SK-N-SH (cell line): ENCODE data around the gene KLHL30. TPM values are rescaled to one million over a fixed set of nuclear protein-coding genes. Genes with fewer than 3 reads are reported as not detected.

Source experiments
- CTCF ChIA-PET: fragments of 300-600, 350-600 bp; formaldehyde crosslinking; extraction: SDS; loops from one replicate; lab custom pipeline; 2021; lab: Yijun Ruan, JAX
- POLR2A ChIA-PET: fragments of 350-600 bp; sonication (Branson Sonifier 250); formaldehyde crosslinking; extraction: SDS; loops from one replicate; lab custom pipeline; 2020; ENCODE audit warnings: antibody characterized with exemption, inconsistent platforms; lab: Yijun Ruan, JAX
- DNase-seq: peaks from one replicate; pipeline ENCODE4 v3.0.0; 2012
- H2AFZ ChIP-seq: fragments of 200-600 bp; sonication (generic); 2 replicates; pipeline ENCODE4 v1.8.1; 2016; ENCODE audit warnings: antibody characterized with exemption, mild to moderate bottlenecking, low read depth
- H3F3A ChIP-seq: fragments of 200-600 bp; sonication (generic); replicated peaks from 2 replicates; pipeline ENCODE3; 2016; ENCODE audit warnings: antibody characterized with exemption, mild to moderate bottlenecking; ENCODE audit not compliant: insufficient read depth
- H3K27ac ChIP-seq, 2 experiments: fragments of 200-500 bp in 1 of 2; fragments of 200-600 bp in 1 of 2; sonication (Bioruptor generic) in 1 of 2; sonication (generic), shearing (Covaris generic) in 1 of 2; 2 replicates each; pipeline versions ENCODE4 v1.5.1 to v1.6.1; 2014 to 2016; ENCODE audit warnings: low read depth in 2 of 2, inconsistent platforms in 1 of 2, low read length in 1 of 2, mild to moderate bottlenecking in 1 of 2, mixed read lengths in 1 of 2
- H3K27me3 ChIP-seq: fragments of 200-600 bp; sonication (generic), shearing (Covaris generic); 2 replicates; pipeline ENCODE4 v1.6.1; 2016; ENCODE audit warnings: mixed run types; ENCODE audit not compliant: insufficient read depth
- H3K36me3 ChIP-seq, 2 experiments: fragments of 200-500 bp in 1 of 2; fragments of 200-600 bp in 1 of 2; sonication (Bioruptor generic) in 1 of 2; sonication (generic) in 1 of 2; replicated peaks in 1 of 2; 2 replicates each; pipeline versions ENCODE3 to v1.5.1; 2014 to 2016; ENCODE audit warnings: low read length in 1 of 2, mild to moderate bottlenecking in 1 of 2; ENCODE audit not compliant: insufficient read depth in 2 of 2, control insufficient read depth in 1 of 2
- H3K4me1 ChIP-seq, 2 experiments: fragments of 200-500 bp in 1 of 2; fragments of 200-600 bp in 1 of 2; sonication (Bioruptor generic) in 1 of 2; sonication (generic), shearing (Covaris generic) in 1 of 2; 2 replicates each; pipeline versions ENCODE4 v1.5.1 to v1.6.1; 2014 to 2016; ENCODE audit warnings: low read depth in 1 of 2, low read length in 1 of 2, mixed run types in 1 of 2; ENCODE audit not compliant: insufficient read depth in 2 of 2, control insufficient read depth in 1 of 2
- H3K4me2 ChIP-seq: fragments of 200-600 bp; sonication (generic), shearing (Covaris generic); 2 replicates; pipeline ENCODE4 v1.6.1; 2017; ENCODE audit warnings: mixed run types
- H3K4me3 ChIP-seq, 2 experiments: fragments of 200-500 bp in 1 of 2; fragments of 200-600 bp in 1 of 2; sonication (Bioruptor generic) in 1 of 2; sonication (generic), shearing (Covaris generic) in 1 of 2; 2 replicates each; pipeline versions ENCODE4 v1.5.1 to v1.8.1; 2014 to 2016; ENCODE audit warnings: low read depth in 2 of 2, inconsistent platforms in 1 of 2, low read length in 1 of 2, mild to moderate bottlenecking in 1 of 2, mixed read lengths in 1 of 2, moderate library complexity in 1 of 2
- H3K79me2 ChIP-seq: fragments of 200-600 bp; sonication (generic); 2 replicates; pipeline ENCODE4 v1.8.1; 2017; ENCODE audit warnings: mild to moderate bottlenecking; ENCODE audit not compliant: insufficient read depth
- H3K9ac ChIP-seq: fragments of 200-600 bp; sonication (generic); 2 replicates; pipeline ENCODE4 v1.6.1; 2017; ENCODE audit warnings: mixed run types
- H3K9me2 ChIP-seq: fragments of 200-600 bp; sonication (generic); 2 replicates; pipeline ENCODE4 v1.6.1; 2017; ENCODE audit warnings: mixed run types
- H3K9me3 ChIP-seq: fragments of 200-600 bp; sonication (generic); 2 replicates; pipeline ENCODE4 v1.6.1; 2017; ENCODE audit warnings: mixed run types, mild to moderate bottlenecking, moderate library complexity
- H4K20me1 ChIP-seq: fragments of 200-600 bp; sonication (generic); 2 replicates; pipeline ENCODE4 v1.6.1; 2017; ENCODE audit warnings: mild to moderate bottlenecking, mixed run types; ENCODE audit not compliant: insufficient read depth
- CHD2 ChIP-seq: fragments of 150-350 bp; IDR thresholded peaks from 2 replicates; pipeline ENCODE4 v1.6.1; 2018; ENCODE audit warnings: low read length; ENCODE audit not compliant: partially characterized antibody
- EP300 ChIP-seq, 2 experiments: IDR thresholded peaks; 2 replicates each; pipeline versions ENCODE4 v1.4.0 to v1.6.1; 2012; ENCODE audit warnings: borderline replicate concordance in 1 of 2, low read depth in 1 of 2, low read length in 1 of 2
- EZH2phosphoT487 ChIP-seq: fragments of 200-600 bp; sonication (generic); IDR thresholded peaks from 2 replicates; pipeline ENCODE4 v1.6.1; 2017; ENCODE audit warnings: low read depth, mixed run types, mild to moderate bottlenecking, antibody characterized with exemption, moderate library complexity, borderline replicate concordance
- FOSL2 ChIP-seq: IDR thresholded peaks from 2 replicates; pipeline ENCODE4 v1.4.0; 2012; ENCODE audit warnings: low read depth, mild to moderate bottlenecking, moderate library complexity, borderline replicate concordance
- FOXM1 ChIP-seq: IDR thresholded peaks from 2 replicates; pipeline ENCODE4 v1.4.0; 2012; ENCODE audit warnings: low read depth, mild to moderate bottlenecking
- GABPA ChIP-seq: IDR thresholded peaks from 2 replicates; pipeline ENCODE4 v1.4.0; 2012; ENCODE audit warnings: low read depth, mild to moderate bottlenecking
- GATA2 ChIP-seq: sonication (generic); formaldehyde crosslinking; IDR thresholded peaks from 2 replicates; pipeline ENCODE4 v1.5.0; 2020; ENCODE audit warnings: mild to moderate bottlenecking, missing genetic modification reagents
- JUND ChIP-seq: IDR thresholded peaks from 2 replicates; pipeline ENCODE4 v1.4.0; 2012
- MAX ChIP-seq: IDR thresholded peaks from 2 replicates; pipeline ENCODE4 v1.4.0; 2012; ENCODE audit warnings: low read depth
- MEF2A ChIP-seq: IDR thresholded peaks from 2 replicates; pipeline ENCODE4 v1.4.0; 2012; ENCODE audit warnings: low read depth, borderline replicate concordance
- RXRA ChIP-seq: IDR thresholded peaks from 2 replicates; pipeline ENCODE4 v1.4.0; 2012; ENCODE audit warnings: low read depth, mild to moderate bottlenecking, borderline replicate concordance
- SIN3A ChIP-seq: IDR thresholded peaks from 2 replicates; pipeline ENCODE4 v1.6.1; 2012; ENCODE audit warnings: low read depth, mild to moderate bottlenecking, low read length, moderate library complexity, borderline replicate concordance
- SMC3 ChIP-seq: IDR thresholded peaks from 2 replicates; pipeline ENCODE4 v1.6.1; 2012; ENCODE audit warnings: low read depth, low read length, improper control_type of control experiment
- YY1 ChIP-seq: IDR thresholded peaks from 2 replicates; pipeline ENCODE4 v1.4.0; 2012; ENCODE audit warnings: low read depth, mild to moderate bottlenecking
- WGBS: methylation state at CpG from one replicate; pipeline ENCODE4 v1.1.6; 2017; ENCODE audit warnings: low lambda C conversion rate; 5-methylcytosine and 5-hydroxymethylcytosine counted together
- polyA plus RNA-seq, 3 experiments: library from polyadenylated mRNA; depleted of rRNA; stranded (reverse); fragments of >200 nt; gene quantifications; 2 replicates each; pipeline ENCODE4 v1.2.3, GENCODE V29; 2012
- TF ChIP-seq, protein P1 (sequence below): IDR thresholded peaks from 2 replicates; pipeline ENCODE4 v1.4.0; 2012; ENCODE audit warnings: low read depth, borderline replicate concordance
- TF ChIP-seq, protein P2 (sequence below): IDR thresholded peaks from 2 replicates; pipeline ENCODE4 v1.4.0; 2012; ENCODE audit warnings: low read depth, borderline replicate concordance

Gene KLHL30
- polyA plus RNA-seq, 1 of the 3 experiments (the other 2 are of a cell fraction), result not detected

GRCh38 chr2:238146884-238147544, 8.5 kb downstream of the KLHL30 start:
- TF ChIP-seq EP300 (IDR thresholded peaks at IDR 0.05; ENCODE audit: borderline replicate concordance in 1 of 2, low read depth in 1 of 2, low read length in 1 of 2) (no peak), MEF2A (no peak), EZH2phosphoT487 (no peak), MAX (no peak), JUND (no peak), YY1 (no peak), FOSL2 (no peak), FOXM1 (no peak), GATA2 (CRISPR knock-in tag) (no peak), SIN3A (no peak), GABPA (no peak), SMC3 (no peak), CHD2 (no peak), RXRA (no peak)
- TF ChIP-seq, protein P1, sequence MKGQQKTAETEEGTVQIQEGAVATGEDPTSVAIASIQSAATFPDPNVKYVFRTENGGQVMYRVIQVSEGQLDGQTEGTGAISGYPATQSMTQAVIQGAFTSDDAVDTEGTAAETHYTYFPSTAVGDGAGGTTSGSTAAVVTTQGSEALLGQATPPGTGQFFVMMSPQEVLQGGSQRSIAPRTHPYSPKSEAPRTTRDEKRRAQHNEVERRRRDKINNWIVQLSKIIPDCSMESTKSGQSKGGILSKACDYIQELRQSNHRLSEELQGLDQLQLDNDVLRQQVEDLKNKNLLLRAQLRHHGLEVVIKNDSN, result no peak
- TF ChIP-seq, protein P2, sequence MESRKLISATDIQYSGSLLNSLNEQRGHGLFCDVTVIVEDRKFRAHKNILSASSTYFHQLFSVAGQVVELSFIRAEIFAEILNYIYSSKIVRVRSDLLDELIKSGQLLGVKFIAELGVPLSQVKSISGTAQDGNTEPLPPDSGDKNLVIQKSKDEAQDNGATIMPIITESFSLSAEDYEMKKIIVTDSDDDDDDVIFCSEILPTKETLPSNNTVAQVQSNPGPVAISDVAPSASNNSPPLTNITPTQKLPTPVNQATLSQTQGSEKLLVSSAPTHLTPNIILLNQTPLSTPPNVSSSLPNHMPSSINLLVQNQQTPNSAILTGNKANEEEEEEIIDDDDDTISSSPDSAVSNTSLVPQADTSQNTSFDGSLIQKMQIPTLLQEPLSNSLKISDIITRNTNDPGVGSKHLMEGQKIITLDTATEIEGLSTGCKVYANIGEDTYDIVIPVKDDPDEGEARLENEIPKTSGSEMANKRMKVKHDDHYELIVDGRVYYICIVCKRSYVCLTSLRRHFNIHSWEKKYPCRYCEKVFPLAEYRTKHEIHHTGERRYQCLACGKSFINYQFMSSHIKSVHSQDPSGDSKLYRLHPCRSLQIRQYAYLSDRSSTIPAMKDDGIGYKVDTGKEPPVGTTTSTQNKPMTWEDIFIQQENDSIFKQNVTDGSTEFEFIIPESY, result no peak
- ChIA-PET CTCF (interaction anchor here (1.6 kb wide), 1 partner anchor 9 kb away, joined by 3 read pairs; no protein-coding TSS in a partner anchor), POLR2A (no interaction called here)
- H4K20me1 ChIP-seq, result no peaks in the 10 kb centered on the region
- peaks cover 7 to 10% of the 10 kb centered on the region in 2 experiments; a peak in 3 of 4 replicates for H3K4me1 ChIP-seq
- no peaks in the 10 kb centered on the region for H3K36me3 ChIP-seq
- no peak overlapping the region for H3K27ac ChIP-seq
- H3F3A ChIP-seq, result no peaks in the 10 kb centered on the region
- no peak overlapping the region for H3K4me3 ChIP-seq
- DNase-seq, result no peak
- H3K9ac ChIP-seq, result no peak overlapping the region
- no peaks in the 10 kb centered on the region for H3K9me2 ChIP-seq
- H3K79me2 ChIP-seq, result no peaks in the 10 kb centered on the region
- WGBS, result 81% methylated on average over 10 of the region's 13 CpGs
- H3K4me2 ChIP-seq, result no peak overlapping the region
- no peaks in the 10 kb centered on the region for H3K27me3 ChIP-seq
- H3K9me3 ChIP-seq, result no peaks in the 10 kb centered on the region
- no peak overlapping the region for H2AFZ ChIP-seq
